ENCODE data around the gene TPCN1.

DNA sequence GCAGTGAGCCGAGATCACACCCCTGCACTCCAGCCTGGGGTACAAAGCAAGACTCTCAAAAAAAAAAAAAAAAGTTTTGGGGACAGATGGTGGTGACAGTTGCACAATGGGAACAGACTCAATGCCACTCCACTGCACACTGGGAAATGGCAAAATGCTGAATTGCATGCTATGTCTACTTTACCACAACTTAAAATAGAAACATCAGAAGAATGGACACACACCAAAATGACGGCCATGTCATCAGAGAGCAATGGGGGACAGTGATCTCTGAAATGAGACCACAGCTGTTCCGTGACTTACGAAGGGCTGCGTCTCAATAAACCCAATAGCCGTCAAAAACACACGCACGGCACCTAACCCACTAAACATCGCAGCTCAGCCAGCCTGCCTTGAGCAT is 49.7 kb upstream of the TPCN1 start:
- no peak for TF ChIP-seq PRPF4 (IDR thresholded peaks at IDR 0.05; ENCODE audit: low read depth, low read length, poor library complexity, severe bottlenecking)
- no peak for TF ChIP-seq ZBTB38 (CRISPR knock-in tag; IDR thresholded peaks at IDR 0.05)
- no peak for TF ChIP-seq ZKSCAN1 (IDR thresholded peaks at IDR 0.05; ENCODE audit: low read length)
- TF ChIP-seq, protein P1, sequence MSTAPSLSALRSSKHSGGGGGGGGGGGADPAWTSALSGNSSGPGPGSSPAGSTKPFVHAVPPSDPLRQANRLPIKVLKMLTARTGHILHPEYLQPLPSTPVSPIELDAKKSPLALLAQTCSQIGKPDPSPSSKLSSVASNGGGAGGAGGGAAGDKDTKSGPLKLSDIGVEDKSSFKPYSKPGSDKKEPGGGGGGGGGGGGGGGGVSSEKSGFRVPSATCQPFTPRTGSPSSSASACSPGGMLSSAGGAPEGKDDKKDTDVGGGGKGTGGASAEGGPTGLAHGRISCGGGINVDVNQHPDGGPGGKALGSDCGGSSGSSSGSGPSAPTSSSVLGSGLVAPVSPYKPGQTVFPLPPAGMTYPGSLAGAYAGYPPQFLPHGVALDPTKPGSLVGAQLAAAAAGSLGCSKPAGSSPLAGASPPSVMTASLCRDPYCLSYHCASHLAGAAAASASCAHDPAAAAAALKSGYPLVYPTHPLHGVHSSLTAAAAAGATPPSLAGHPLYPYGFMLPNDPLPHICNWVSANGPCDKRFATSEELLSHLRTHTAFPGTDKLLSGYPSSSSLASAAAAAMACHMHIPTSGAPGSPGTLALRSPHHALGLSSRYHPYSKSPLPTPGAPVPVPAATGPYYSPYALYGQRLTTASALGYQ (CRISPR knock-in tag; IDR thresholded peaks at IDR 0.05), result no peak
- TF ChIP-seq RAD51 (IDR thresholded peaks at IDR 0.05; ENCODE audit: borderline replicate concordance), result no peak
- TF ChIP-seq, protein P2, sequence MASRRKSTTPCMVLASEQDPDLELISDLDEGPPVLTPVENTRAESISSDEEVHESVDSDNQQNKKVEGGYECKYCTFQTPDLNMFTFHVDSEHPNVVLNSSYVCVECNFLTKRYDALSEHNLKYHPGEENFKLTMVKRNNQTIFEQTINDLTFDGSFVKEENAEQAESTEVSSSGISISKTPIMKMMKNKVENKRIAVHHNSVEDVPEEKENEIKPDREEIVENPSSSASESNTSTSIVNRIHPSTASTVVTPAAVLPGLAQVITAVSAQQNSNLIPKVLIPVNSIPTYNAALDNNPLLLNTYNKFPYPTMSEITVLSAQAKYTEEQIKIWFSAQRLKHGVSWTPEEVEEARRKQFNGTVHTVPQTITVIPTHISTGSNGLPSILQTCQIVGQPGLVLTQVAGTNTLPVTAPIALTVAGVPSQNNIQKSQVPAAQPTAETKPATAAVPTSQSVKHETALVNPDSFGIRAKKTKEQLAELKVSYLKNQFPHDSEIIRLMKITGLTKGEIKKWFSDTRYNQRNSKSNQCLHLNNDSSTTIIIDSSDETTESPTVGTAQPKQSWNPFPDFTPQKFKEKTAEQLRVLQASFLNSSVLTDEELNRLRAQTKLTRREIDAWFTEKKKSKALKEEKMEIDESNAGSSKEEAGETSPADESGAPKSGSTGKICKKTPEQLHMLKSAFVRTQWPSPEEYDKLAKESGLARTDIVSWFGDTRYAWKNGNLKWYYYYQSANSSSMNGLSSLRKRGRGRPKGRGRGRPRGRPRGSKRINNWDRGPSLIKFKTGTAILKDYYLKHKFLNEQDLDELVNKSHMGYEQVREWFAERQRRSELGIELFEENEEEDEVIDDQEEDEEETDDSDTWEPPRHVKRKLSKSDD (CRISPR knock-in tag; IDR thresholded peaks at IDR 0.05; ENCODE audit: low read depth), result no peak
- no peak for TF ChIP-seq RAD21 (CRISPR knock-in tag; IDR thresholded peaks at IDR 0.05)
